Dendritic cell treated with granulocyte-macrophage colony-stimulating factor and Interleukin-4, amounts not matched to agents 40 ng/mL and 50 ng/mL, for 4 days (primary cell): Measurements from ENCODE around the gene OSGEP.

Experiments
- H3K27ac Mint-ChIP-seq: one replicate; pipeline ENCODE4 v1.8.0; 2022; ENCODE audit warnings: mild to moderate bottlenecking, mixed read lengths
- H3K27me3 Mint-ChIP-seq: one replicate; pipeline ENCODE4 v1.8.0; 2022; ENCODE audit warnings: mild to moderate bottlenecking, mixed read lengths
- H3K36me3 Mint-ChIP-seq: one replicate; pipeline ENCODE4 v1.8.0; 2022; ENCODE audit warnings: low read depth, mixed read lengths
- H3K4me1 Mint-ChIP-seq: one replicate; pipeline ENCODE4 v1.8.0; 2022; ENCODE audit warnings: low read depth, mixed read lengths
- H3K4me3 Mint-ChIP-seq: one replicate; pipeline ENCODE4 v1.8.0; 2022; ENCODE audit warnings: mild to moderate bottlenecking, moderate library complexity, mixed read lengths
- H3K9me3 Mint-ChIP-seq: one replicate; pipeline ENCODE4 v1.8.0; 2022; ENCODE audit warnings: mixed read lengths
- intact Hi-C: fragments of 100-400 bp; cut with micrococcal nuclease; formaldehyde crosslinking; loops from one replicate; pipeline ENCODE4 v1.15.0; 2022

The OSGEP gene

GRCh38 chr14:20454516-20455354 is at the start of gene OSGEP, which contains the start of gene APEX1:
TSS of gene OSGEP (minus strand) at chr14:20454812. CDS start at chr14:20454683, 129 bp downstream.
TSS of gene APEX1 (plus strand) at chr14:20455226. CDS start at chr14:20455646, 420 bp downstream.
- H3K36me3 Mint-ChIP-seq = no peaks in the 10 kb centered on the region
- no peak within 1 kb of the TSS for H3K27ac Mint-ChIP-seq
- H3K9me3 Mint-ChIP-seq = no peaks in the 10 kb centered on the region
- H3K27me3 Mint-ChIP-seq = no peaks in the 10 kb centered on the region
- H3K4me3 Mint-ChIP-seq = no peak within 1 kb of the TSS
- intact Hi-C loops = loop anchor here (2.0 kb wide), 3 partner anchors 14 to 112 kb away; partner anchors contain the start of genes PARP2, PNP and TEP1
- peaks cover 18% of the 10 kb centered on the region for H3K4me1 Mint-ChIP-seq

DNA sequence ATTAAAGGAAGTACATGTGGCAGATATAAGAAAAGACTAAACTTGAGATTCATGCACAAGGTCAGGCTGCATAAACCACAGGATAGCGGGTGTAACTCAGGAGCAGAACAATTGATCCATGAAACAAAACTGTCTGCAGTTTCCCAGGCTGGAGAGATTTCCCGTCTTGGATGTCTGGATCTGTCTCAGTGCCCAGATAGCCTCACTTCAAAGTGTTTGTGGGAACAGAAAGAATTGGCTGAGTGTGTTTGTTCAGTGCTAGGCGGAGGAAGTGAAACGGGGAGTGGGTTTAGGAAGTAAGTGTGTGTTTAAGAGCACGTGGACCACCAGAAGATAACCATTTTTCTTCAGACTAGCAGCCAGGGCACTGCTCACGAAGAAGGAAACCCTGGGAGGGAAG is 49.3 kb upstream of the OSGEP start:
- intact Hi-C loops = no loop called here
- Mint-ChIP-seq H3K4me3 (peak overlapping the region; percentile 33), H3K27ac (peak overlapping the region; percentile 81)

GRCh38 chr14:20501346-20501745 is 46.7 kb upstream of the OSGEP start:
- no peak overlapping the region for H3K4me3 Mint-ChIP-seq
- peaks cover 35% of the 10 kb centered on the region for H3K4me1 Mint-ChIP-seq
- H3K9me3 Mint-ChIP-seq = no peaks in the 10 kb centered on the region
- H3K36me3 Mint-ChIP-seq = no peaks in the 10 kb centered on the region
- no peak overlapping the region for H3K27ac Mint-ChIP-seq
- intact Hi-C loops = no loop called here
- H3K27me3 Mint-ChIP-seq = no peaks in the 10 kb centered on the region

More for the DNA sequence above, 49.3 kb upstream of the OSGEP start:
- no peaks in the 10 kb centered on the region for H3K9me3 Mint-ChIP-seq
- no peaks in the 10 kb centered on the region for H3K27me3 Mint-ChIP-seq
- no peaks in the 10 kb centered on the region for H3K36me3 Mint-ChIP-seq
- H3K4me1 Mint-ChIP-seq = peaks cover 30% of the 10 kb centered on the region

DNA sequence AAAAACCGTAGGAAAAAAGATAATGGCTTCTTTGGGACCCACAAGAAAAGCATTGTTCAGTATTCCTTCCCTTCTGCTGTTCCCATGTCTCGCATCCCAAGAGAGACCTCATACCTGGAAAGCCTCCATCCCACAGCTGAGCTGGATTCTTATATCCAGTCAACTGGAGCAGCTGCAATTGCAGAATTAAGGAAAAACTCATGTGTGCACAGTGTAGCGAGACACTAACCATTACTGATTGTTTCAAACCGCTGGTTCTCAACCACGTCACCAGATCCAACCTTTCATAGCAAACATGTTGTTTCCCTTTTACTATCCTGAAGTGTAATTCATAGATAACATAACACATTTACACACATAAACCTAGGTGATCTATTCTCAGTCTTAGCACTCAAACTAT is 45.3 kb upstream of the OSGEP start:
- intact Hi-C loops = no loop called here
- peak overlapping the region; percentile 71 for H3K27ac Mint-ChIP-seq
- H3K36me3 Mint-ChIP-seq = no peaks in the 10 kb centered on the region
- peaks cover 47% of the 10 kb centered on the region for H3K4me1 Mint-ChIP-seq
- peaks cover 9% of the 10 kb centered on the region for H3K9me3 Mint-ChIP-seq
- H3K27me3 Mint-ChIP-seq = no peaks in the 10 kb centered on the region
- no peak overlapping the region for H3K4me3 Mint-ChIP-seq

DNA sequence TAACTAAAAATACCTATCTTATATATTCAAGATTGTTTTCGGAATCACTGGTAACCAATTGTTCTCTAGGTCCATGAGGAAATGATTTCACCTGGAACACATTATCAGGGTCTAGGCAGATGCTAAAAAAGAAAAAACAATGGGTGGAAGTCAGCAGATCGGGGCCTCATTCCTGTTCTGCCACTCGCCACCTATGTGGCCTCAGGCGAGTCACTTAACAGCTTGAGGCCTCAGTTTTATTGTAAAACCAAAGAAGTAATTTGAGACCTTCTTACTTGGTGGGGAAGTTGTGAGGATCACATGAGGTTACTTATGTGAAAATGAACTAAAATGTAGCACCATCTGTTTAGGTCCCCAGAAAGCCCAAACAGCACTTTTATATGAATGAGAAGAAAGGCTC is 44.5 kb upstream of the OSGEP start:
- H3K4me1 Mint-ChIP-seq = peaks cover 49% of the 10 kb centered on the region
- peaks cover 9% of the 10 kb centered on the region for H3K9me3 Mint-ChIP-seq
- intact Hi-C loops = no loop called here
- H3K36me3 Mint-ChIP-seq = no peaks in the 10 kb centered on the region
- H3K27me3 Mint-ChIP-seq = no peaks in the 10 kb centered on the region
- peak overlapping the region; percentile 71 for H3K27ac Mint-ChIP-seq
- no peak overlapping the region for H3K4me3 Mint-ChIP-seq

- peaks cover 9% of the 10 kb centered on the region for H3K9me3 Mint-ChIP-seq
- no peaks in the 10 kb centered on the region for H3K27me3 Mint-ChIP-seq
- H3K4me1 Mint-ChIP-seq = peaks cover 49% of the 10 kb centered on the region
- H3K36me3 Mint-ChIP-seq = no peaks in the 10 kb centered on the region
- intact Hi-C loops = no loop called here
- H3K4me3 Mint-ChIP-seq = no peak overlapping the region
- peak overlapping the region; percentile 71 for H3K27ac Mint-ChIP-seq
Observed at GRCh38 chr14:20498622-20499021, 44.0 kb upstream of the OSGEP start.

DNA sequence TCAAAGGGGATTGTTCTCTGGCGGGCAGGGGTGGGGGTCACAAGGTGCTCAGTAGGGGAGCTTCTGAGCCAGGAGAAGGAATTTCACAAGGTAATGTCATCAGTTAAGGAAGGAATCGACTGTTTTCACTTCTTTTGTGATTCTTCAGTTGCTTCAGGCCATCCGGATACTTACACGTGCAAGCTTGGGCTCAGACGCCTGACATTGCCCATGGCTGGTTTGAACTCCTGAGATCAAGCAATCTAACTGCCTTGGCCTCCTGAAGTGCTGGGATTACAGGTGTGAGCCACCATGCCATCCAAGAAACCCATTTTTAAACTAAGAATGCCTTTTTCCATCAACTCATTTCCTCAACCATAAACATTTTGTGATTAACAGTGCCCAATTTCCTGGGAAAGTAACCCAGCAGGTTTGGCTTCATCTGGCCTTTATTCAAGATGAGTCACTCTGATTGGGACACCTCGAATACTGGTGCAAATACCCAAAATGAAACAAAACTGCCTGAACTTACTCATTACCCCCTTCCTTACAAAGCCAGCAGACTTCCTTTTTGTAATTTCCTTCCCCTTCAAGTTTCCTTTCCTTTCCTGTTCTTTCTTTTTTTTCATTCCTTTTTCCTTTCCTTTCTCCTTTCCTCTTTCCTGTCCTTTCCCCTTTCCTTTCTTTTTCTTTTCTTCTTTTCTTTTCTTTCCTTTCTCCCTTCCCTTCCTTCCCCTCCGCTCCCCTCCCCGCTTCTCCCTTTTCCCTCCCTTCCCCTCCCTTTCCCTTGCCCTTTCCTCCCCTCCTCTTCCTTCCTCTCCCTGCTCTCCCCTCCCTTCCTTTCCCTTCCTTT is 40.5 kb upstream of the OSGEP start:
- Mint-ChIP-seq H3K36me3 (no peaks in the 10 kb centered on the region), H3K27ac (peak overlapping the region; percentile 60), H3K27me3 (no peaks in the 10 kb centered on the region), H3K9me3 (peaks cover 9% of the 10 kb centered on the region), H3K4me1 (peaks cover 53% of the 10 kb centered on the region), H3K4me3 (no peak overlapping the region)
- intact Hi-C loops = no loop called here

- Mint-ChIP-seq H3K27me3 (no peaks in the 10 kb centered on the region), H3K4me1 (peaks cover 56% of the 10 kb centered on the region), H3K9me3 (peaks cover 9% of the 10 kb centered on the region), H3K36me3 (no peaks in the 10 kb centered on the region), H3K27ac (peak overlapping the region; percentile 83), H3K4me3 (peak overlapping the region; percentile 44)
- intact Hi-C loops = loop anchor here (2.0 kb wide), 1 partner anchor 17 kb away; no protein-coding TSS in a partner anchor
Observed at GRCh38 chr14:20493634-20494033, 39.0 kb upstream of the OSGEP start.

GRCh38 chr14:20492486-20492885 is 37.9 kb upstream of the OSGEP start:
- Mint-ChIP-seq H3K36me3 (no peaks in the 10 kb centered on the region), H3K4me3 (no peak overlapping the region), H3K27me3 (no peaks in the 10 kb centered on the region), H3K27ac (peak overlapping the region; percentile 62), H3K9me3 (peaks cover 9% of the 10 kb centered on the region), H3K4me1 (peaks cover 56% of the 10 kb centered on the region)
- intact Hi-C loops = loop anchor here (2.0 kb wide), 1 partner anchor 16 kb away; no protein-coding TSS in a partner anchor

DNA sequence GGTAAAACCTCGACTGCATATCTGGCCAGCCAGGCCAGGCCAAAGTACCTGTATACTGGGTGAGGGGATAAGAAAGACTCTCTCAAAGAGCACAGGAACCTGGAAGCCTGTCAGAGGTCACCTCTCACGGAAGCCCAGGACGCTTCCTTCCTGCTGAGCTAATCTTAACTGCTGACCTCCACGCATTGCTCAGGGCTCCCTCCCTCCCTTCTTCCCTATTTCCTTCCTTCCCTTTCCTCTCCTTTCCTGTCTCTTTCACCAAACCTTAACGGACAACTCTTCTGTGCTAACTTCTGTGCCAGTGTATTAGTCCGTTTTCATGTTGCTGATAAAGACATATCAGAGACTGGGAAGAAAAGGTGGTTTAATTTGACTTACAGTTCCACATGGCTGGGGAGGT is 36.0 kb upstream of the OSGEP start:
- intact Hi-C loops = no loop called here
- no peak overlapping the region for H3K4me3 Mint-ChIP-seq
- H3K4me1 Mint-ChIP-seq = peaks cover 61% of the 10 kb centered on the region
- peaks cover 4% of the 10 kb centered on the region for H3K9me3 Mint-ChIP-seq
- peak overlapping the region; percentile 14 for H3K27ac Mint-ChIP-seq
- no peaks in the 10 kb centered on the region for H3K27me3 Mint-ChIP-seq
- H3K36me3 Mint-ChIP-seq = no peaks in the 10 kb centered on the region

GRCh38 chr14:20489093-20489994 is 34.7 kb upstream of the OSGEP start:
- H3K27ac Mint-ChIP-seq = peak overlapping the region; percentile 26
- H3K36me3 Mint-ChIP-seq = no peaks in the 10 kb centered on the region
- no peak overlapping the region for H3K4me3 Mint-ChIP-seq
- intact Hi-C loops = no loop called here
- H3K27me3 Mint-ChIP-seq = no peaks in the 10 kb centered on the region
- H3K4me1 Mint-ChIP-seq = peaks cover 53% of the 10 kb centered on the region
- no peaks in the 10 kb centered on the region for H3K9me3 Mint-ChIP-seq

DNA sequence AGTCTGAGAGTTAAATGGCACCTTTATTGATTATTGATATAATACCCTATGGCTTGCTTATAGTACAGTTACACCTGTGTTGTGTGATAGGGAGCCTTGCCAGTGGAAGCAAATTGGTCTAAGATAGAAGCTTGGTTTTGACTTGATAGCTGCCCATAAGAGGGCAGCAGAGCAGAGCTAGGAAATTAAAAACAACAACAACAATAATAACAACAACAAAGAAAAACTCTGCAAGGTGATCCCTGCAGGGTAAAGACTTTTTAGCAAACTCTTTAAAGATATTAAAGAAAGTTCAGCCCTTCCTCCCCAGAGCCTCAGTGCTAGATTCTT is 32.7 kb upstream of the OSGEP start:
- Mint-ChIP-seq H3K9me3 (no peaks in the 10 kb centered on the region), H3K27ac (peak overlapping the region; percentile 3), H3K4me1 (peaks cover 37% of the 10 kb centered on the region), H3K4me3 (no peak overlapping the region), H3K36me3 (no peaks in the 10 kb centered on the region), H3K27me3 (no peaks in the 10 kb centered on the region)
- intact Hi-C loops = no loop called here

DNA sequence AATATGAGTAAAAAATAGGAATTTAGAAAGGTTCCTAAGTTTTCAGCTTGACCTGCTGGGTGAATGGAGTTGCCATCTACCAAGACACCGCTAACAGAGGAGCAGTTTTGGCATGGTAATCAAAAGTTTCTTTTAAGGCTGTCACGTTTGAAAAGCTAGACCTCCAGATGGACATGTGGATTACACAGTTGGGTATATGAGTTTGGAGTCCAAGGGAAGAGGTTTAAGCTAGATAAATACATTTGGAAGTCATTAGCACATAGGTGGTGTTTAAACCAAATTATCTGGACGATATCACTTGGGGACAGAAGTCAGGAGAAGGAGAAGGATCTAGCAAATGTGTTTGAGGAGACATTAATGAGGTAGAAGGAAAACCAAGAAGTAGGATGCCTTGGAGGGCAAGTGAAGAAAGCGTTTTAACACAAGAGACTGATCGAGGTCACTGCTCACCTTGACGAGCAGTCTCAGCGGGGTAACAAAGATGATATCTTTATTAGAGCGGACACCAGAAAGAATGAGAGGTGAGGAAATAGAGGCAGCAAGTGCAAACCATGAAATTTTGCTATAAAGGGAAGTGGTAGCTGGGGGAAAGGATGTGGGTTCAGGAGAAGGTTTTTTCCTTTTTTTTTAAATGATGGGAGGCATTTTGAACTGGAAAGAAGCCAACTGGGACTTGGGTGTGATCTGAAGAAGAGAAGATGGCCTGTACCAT is 32.2 kb upstream of the OSGEP start:
- H3K4me1 Mint-ChIP-seq = peaks cover 37% of the 10 kb centered on the region
- peak overlapping the region; percentile 3 for H3K27ac Mint-ChIP-seq
- H3K36me3 Mint-ChIP-seq = no peaks in the 10 kb centered on the region
- no peaks in the 10 kb centered on the region for H3K27me3 Mint-ChIP-seq
- intact Hi-C loops = no loop called here
- H3K9me3 Mint-ChIP-seq = no peaks in the 10 kb centered on the region
- H3K4me3 Mint-ChIP-seq = no peak overlapping the region
